NCI-H510A (cell line): ENCODE results near the gene ITGA11.

Source experiments
- DNase-seq: peaks from one replicate; lab custom pipeline; 2025; lab: John Stamatoyannopoulos, UW

ITGA11 gene

DNA sequence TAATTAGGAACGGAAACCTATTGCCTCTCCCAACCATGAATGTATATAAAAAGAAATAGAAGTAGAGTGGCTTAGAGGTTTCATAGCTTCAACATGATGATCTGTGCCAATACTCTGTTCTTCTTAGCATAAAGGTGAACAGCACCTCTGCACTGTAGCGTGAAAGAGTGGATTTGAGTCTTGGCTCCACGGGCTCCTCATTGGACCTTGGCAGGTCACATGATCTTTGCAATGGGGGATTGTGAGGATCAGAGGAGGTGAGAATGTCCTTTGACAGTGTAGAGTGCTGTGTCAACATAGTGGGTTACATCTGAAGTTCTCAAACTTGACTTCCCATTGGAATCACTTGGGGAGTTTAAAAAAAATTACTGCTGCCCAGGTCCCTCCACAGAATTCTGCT, 103.0 kb downstream of the ITGA11 start:
- no peak for DNase-seq

DNA sequence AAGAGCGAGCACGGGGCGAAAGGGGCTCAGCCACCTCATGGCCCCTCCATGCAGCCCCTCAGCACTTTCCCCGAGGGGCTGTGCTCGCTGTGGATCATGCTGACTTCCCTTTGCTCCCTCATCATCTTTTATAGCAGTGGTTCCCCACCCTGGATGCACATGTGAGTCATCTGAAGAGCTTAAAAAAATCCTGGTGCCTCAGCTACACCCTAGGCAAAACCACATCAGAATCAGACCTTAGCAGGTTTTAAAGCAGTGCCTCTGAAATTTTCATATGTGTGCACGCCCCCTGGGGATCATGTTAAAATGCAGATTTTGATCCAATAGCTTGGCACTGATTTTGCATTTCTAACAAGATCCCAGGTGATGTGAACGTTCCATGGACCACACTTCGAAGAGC, 103.5 kb downstream of the ITGA11 start:
- DNase-seq = no peak

DNA sequence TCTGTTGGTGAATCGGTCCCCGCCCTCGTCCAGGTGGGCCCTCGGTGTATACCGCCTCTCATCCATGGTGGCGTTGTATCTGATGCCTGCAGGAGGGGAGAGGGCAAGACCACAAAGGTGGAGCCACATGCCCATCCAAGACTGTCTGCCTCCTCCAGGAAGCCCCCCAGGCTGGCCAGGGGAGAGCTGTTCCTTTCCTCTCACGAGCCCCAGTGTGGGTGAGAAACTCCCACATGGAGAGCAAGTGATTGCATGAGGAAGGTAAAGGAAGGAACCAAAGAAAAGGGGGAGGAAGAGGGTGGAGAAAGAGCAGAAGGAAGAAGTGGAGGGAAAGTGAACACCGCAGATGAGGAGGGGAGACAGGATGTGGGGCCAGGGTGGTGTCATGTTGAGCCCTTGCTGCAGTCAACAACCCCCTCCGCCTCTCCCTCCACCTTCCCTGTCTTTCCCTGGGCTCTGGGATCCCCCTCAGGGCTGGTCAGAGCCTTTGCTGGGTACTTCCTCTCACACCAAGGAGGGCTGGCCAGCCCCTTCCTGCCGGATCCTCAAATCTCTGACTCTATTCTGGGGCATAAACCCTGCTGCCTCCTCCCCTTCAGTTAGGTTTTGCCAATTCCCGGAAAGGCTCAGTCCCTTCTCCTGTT, 105.1 kb downstream of the ITGA11 start:
- DNase-seq = no peak

DNA sequence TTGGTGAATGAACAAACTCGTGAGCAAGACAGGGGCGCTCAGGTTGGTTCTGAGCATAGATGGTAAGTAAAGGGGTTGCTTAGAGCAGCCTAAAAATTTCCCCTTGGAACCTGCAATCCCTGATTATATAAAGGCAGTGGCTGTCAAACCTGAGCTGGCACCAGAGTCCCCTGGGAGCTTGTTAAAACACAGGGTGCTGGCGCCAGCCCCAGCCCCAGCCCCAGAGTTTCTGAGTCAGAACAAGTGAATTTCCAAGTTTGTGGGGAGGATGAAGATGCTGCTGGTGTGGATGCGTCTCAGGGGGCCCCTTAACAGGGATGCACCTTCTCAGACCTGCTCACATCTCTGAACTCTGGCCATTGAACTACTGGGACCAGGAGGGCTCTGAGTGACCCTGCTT, 106.2 kb downstream of the ITGA11 start:
- no peak for DNase-seq

DNA sequence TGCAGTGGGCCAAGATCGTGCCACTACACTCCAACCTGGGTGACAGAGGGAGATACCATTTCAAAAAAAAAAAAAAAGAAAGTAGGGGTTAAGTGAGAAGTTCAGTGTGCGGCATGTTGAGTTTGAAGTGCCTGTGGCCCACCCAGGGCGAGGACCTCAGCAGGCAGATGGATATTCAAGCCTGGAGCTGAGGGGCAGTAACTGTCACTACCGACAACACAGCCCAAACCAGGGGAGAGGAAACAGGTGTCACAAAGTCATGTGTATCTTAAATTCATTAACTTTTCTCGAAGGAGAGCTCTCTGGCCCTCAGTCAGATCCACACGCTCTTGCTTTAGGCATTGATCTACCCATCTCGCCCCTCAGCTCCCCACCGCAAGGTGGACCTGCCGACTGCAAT, 109.2 kb downstream of the ITGA11 start:
- no peak for DNase-seq

DNA sequence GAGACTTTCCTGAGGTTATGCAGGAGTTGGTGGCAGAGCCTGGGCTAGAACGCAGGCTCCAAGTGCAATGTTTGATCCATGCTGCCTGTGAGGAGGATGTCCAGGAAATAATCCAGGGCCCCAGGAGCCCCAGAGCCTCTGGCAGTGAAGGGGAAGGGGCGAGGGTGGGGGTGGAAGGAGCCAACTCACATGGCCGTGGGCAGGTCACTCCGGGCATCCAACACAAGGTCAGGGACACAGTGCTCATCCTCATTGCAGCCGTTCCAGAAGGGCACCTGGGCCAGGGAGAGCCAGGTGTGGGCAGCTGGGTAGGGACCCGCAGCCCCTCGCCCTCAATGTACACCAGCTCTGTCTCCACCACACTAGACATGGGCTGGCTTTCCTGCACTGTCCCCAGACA, 110.7 kb downstream of the ITGA11 start:
- no peak for DNase-seq

DNA sequence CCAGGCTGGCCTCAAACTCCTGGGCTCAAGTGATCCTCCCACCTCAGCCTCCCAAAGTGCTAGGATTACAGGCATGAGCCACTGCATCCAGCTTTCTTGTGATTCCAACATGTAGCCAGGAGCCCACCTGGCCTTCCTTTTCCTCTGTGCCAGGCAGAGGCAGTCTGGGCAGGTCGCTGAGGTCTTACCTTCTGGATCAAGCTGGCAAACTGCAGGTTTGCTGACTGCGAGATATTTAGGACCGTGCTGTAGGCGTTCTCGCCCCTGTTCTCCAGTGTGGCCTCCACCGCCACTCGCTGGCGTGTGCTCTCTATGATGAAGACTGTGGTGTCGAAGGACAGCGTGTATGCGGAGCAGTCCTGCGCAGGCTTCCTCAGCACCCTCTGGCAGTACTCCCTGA, 112.0 kb downstream of the ITGA11 start:
- DNase-seq = no peak

DNA sequence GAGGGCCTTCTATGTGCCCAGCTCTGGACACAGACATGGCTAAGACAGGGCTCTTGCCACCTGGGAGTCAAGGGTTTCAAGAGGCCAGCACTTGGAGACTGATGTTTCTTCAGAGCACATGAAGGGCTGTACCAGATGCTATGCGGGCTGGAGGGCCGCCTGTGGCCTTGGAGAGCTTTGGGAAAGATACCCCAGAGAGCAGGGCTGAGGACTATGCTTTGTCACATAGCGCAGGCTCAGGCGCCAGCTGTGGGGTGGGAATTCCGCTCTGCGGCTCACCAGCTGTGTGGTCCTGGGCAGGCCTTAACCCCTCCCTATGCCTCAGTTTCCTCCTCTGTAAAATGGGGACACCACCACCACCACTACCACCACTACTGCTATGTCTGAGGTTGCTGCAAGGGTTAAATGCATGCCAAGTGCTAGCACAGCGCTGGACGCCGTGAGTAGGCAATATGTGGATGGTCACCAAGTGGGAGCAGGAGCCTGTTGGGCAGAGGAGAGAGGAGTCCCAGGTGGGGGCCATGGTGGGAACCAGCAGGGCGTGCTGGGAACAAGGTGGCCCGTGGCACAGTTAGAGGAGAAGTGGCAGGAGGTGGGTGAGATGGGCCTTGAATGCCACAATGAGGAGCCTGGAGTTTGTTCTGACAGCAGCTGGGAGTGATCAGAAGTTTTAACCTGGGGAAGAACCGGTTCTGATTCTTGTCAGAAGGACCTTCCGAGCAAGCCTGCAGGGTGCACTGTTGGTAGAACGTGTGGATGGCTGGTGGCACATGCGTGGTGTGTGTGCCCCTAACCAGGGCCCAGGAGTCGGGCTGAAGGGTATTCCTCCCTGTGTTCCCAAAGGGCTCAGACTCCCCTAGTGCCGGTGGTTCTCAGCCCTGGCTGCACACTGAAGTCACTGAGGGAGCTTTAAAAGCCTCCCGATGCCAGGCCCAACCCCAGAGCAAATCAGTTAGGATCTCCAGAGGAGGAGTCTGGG, 112.7 kb downstream of the ITGA11 start:
- DNase-seq = no peak

DNA sequence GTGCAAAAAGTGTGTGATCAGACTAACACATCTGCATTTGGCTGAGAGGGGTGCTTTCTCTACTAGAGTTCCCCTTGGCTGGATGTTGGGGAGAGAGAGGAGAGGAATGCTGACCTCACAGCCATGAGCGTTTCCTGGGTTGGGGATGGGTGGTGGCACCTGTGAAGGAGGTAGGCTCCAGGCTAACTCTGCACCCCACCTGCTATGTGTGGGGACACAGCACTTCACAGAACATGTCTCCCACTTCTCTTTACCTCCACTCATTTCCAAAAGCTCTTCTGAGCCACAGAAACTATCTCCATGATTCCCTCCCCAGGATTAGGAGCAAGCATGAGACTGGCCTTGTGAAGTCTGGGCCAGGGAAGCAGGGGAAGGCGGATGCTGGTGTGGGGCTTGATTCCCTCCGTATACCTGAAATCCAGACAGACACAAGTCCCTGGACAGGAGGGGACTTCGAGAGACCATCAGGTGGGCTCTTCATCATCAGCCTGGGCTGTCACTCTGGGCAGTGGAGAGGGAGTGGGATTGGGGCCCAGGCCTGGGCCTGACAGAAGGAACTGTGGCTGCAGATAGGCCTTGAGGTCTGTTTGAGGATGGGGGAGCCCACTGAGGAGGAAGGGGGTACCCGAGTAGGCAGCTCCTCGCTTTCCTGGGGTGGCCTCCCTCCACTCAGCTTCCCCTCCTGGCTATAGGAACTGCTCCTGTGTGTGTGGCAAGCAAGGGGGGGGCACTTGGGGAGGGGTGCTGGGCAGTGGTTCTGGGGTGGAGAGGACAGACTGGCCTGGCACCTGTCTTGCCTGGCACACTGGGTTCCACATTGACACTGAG, 113.7 kb downstream of the ITGA11 start:
- no peak for DNase-seq

DNA sequence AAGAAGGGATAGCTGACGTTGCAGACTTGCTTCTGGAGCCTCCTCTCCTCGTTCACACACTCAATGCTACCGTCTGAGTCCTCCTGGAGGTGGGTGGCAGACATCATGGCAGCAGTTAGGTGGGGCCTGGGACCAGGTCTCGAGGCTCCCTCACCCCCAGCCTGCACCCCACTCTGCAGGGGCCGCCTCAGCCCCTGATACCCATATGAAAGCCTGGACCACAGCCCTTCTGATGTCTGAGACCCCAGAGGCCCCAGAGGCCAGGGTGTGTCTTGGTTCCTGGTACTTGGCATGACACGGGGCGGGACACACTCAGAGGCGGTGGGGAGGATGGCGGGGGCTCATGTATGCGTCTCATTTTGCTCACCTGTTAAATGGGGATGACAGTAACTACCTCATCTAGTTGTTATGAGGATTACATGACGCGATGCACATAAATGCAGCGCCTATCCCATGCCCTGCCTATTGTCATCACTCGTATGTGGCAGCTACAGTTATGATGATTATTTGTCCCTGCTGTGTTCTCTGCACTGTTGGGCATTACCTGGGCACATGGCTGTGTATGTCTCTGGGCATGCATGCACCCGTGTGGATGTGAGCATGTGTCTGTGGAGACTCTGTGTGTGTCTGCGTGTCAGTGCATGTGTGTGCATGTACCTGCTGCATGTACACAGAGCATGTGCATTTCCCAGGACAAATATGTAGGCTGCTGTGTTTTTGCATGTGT, 114.5 kb downstream of the ITGA11 start:
- no peak for DNase-seq

DNA sequence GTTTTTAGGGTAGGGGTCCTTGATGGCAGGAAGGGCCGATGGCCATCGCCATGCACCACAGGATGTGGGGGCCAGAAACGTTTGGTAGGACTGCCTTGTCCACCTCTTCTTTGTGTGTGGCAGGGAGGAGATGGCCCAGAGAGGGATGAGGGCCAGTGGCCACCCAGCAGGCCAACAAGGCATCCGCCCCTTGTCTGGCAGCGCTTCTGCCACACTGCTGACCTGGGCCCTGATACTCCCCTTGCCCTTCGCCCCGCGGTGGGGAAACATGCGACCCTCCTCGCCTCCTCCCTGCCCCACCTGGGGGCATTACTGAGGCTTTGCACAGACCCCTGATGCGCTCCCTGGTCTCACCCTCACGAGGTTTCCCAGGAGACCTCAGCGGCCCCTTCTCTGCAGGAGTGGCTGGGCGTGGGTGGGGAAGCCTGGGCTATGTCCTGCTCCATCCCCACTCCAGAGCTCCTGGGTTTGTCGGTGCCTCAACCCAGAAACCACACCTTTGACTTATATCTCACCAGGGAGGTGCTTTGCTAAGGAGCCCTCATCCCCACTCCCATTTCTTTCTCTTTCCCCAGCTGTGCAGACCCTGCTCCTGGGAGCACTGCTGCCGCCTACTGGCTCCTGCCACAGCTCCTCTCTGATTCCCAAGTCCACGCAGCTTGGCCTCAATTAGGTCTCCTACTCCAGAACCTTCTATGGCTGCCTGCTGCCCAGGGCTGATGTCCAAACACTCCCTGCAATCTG, 115.7 kb downstream of the ITGA11 start:
- DNase-seq = no peak

DNA sequence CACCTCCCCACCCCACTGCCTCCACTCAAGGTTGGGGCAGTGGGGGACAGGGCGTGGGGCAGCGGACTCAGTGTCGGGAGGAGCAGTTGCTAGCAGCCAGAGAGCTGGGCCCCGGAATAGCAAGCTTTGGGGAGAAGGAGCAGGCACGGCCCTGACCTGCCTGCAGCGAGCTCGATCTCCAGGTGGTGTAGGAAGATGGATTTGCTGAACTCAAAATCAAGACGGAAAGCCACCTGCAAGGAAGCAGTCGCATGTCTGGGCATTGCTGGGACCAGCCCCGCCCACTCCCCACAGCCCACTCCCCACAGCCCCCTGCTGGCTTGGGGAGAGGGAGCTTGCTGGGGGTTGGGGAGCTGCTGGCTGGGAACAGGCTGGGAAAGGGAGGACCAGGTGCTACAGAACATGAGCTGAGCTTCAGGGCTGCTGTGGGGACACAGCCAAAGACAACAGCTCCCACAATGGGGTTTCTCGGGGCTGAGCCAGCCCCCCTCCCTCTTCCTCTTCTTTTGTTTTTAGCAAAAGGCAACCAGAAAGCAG, 116.4 kb downstream of the ITGA11 start:
- no peak for DNase-seq

DNA sequence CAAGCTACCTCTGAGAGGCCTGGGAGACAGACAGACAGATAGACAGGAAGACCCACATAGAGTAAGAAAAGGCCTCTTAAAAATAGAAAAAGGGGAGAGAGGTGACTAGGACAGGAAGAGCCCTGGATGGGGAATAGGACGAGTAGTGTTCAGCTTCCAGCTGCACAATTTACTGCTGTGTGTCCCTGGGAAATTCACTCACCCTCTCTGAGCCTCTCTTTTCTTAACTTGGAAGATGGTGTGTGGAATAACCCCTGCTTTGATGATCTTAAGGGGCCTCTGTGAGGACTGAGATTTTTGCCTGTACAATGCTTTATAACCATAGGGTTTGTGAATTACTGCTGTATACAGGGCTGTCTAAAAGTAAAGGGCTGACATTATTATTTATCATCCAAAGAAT, 116.9 kb downstream of the ITGA11 start:
- no peak for DNase-seq

DNA sequence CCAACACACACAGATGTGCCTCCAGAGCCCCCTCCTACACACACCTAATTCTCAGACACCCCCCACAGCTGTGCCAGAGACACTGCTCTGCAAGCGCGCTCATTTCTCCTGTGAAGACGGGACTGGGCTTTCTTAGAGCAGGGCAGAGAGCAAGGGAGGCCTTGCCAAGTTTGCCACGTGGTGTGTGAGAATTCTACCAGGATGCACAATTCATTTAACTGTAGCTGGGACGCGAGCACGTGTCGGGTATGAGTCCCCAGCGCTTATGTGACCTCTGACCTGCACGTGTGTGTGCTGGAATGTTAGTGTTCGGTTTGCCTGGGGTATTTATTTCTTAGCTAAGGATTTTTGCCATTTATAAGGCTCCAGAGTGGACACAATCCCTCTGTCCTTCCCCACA, 117.4 kb downstream of the ITGA11 start:
- DNase-seq = no peak

DNA sequence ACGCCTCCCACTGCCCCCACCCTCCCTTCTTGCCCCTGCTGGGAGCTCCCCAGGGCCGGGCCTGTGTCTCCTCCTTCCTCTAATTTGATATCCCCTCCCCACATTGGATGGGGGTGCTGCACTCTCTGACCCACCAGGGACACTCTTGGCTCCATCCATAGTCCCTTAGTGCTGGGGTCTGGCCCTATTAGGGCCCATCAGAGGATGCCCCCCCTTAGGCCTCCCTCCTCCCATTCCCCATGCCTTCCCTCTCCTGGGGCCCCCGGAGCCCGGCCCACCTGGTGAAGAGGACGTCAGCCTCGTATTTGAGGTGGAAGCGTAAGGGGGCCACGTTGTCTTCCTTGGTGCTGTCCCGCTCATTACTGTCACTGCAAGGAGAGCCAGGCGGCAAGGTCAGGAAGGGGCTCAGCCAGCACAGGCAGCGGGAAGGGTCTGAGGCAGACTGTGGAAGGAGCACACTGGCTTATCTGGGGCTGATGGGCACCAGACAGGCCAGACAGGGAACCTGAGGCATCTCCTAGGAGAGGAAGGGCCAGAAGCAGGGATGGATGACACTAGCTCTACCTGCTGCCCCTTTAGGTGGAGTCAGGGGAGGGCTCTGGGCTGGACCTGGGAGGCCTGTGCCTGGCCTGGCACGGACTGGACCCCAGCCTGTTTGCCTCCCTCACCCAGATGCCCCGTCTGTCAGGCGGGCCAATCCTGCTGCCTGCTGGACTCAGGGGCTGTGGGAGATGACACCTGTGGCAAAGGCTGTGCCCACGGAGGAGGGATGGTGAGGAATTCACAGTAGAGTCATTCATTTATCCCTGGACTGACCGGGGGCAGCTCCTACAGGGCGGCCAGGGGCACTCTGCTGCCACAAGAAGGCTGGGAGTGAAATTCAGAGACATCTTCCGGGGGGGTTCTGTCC, 118.2 kb downstream of the ITGA11 start:
- no peak for DNase-seq

DNA sequence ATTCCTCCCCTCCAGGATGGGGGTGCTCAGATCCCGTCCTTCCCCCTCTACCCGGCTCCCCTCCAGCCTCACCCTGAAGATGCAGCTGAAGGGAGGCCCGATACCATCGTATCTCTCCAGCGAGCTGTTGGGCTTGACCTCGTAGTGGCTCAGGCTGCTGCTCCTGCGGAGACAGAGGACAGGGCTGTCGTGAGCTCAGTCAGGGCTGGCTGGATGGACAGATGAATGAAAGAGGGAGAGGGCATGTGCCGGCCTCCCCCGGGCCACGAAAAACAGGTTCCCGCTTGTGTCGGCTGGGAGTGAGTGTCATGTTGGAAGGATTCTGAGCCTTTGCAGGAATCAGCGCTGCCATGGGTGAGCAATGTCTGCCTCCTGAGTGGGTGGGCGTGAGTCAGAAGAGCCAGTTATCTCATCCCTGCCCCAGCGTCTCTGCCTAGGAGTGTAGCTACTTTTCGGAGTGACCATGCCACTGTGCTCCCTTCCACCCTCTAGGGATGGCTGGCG, 119.2 kb downstream of the ITGA11 start:
- DNase-seq = no peak

DNA sequence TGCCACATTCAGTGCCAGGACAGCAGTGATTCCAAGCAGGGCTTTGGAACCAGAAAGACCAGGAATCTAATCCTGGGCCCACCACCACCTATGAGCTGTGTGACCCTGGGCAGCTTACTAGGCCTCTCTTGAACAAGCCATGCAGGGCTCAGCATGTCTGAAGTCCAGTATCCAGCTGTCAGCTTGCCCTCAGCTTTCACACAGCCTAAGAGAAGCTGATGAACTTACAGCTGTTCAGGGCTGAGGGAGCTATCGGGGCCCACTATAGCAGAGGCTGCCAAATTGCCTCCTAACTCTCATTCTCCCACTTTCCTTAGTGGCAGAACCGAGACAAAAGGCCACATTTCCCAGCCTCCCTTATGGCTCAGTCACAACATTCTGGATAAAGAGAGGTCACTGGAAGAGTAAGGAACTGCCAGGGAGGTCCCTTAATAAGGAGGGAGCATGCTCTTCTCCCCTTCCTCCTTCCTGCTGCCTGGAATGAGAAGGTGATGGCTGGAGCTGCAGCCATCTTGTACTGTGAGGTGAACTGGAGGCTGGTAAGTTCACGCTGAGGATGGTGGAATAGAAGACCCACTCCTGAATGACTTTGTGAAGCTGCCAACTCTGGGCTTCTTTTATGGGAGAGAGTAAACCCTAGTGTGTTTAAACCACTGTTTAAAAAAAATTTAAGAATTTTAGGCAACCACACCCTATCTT, 120.0 kb downstream of the ITGA11 start:
- no peak for DNase-seq

DNA sequence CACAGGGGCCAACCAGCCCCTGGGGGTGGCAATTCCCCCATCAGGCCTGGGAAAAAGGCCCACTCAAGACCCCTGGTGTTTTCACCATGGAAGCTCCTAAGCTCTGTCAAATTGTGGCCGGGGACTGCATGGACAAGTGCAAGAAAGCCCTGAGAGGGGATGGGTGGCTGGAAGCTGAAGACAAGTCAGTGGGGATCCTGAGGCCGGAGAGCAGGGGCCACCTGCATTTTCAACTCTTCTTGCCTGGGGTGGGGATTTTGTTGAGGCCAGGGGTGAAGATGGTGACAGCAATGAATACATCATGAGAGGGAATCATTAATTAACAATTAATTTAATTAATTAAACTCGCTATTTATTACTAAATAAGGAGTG, 120.5 kb downstream of the ITGA11 start:
- no peak for DNase-seq
